HCT116 (cell line): ENCODE data around the gene BTBD9. TPM values are rescaled to one million over a fixed set of nuclear protein-coding genes. Genes with fewer than 3 reads are reported as not detected.

Experiments used
- ATAC-seq: fragments of 200-7000 bp; cut with Tn5 transposase; 2 replicates; pipeline ENCODE4 v1.9.1; 2020; ENCODE audit warnings: mild to moderate bottlenecking, moderate library complexity
- BruUV-seq: library from RNA; stranded (reverse); fragments of 400-500 nt; replicated peaks from 2 replicates; lab custom pipeline; 2021; lab: Mats Ljungman, UMichigan
- CTCF ChIA-PET: fragments of 300-600 bp; sonication (Branson Sonifier 250); formaldehyde crosslinking; loops from one replicate; lab custom pipeline; 2021; ENCODE audit warnings: antibody characterized with exemption; lab: Charles Lee
- POLR2A ChIA-PET: fragments of 300-600, 350-600 bp; sonication (Branson Sonifier 250); formaldehyde crosslinking; loops from one replicate; lab custom pipeline; 2021; ENCODE audit warnings: antibody characterized with exemption; lab: Charles Lee
- RAD21 ChIA-PET, 2 experiments: fragments of 300-600 bp; sonication (Branson Sonifier 250); formaldehyde crosslinking; loops; one replicate each; lab custom pipeline; 2023; ENCODE audit warnings: low total read pairs in 2 of 2; ENCODE audit not compliant: uncharacterized antibody in 2 of 2, unreplicated experiment in 2 of 2, low non-redundant PET in 1 of 2; lab: Charles Lee
- DNase-seq: peaks from one replicate; pipeline ENCODE4 v3.0.0-alpha.2; 2010; ENCODE audit warnings: low read depth, low spot score
- H2AFZ ChIP-seq: fragments of 200-600 bp; shearing (Covaris generic), sonication (generic); 2 replicates; pipeline ENCODE4 v1.6.1; 2017; ENCODE audit warnings: low read depth, mixed run types, mixed read lengths, antibody characterized with exemption, low read length; ENCODE audit not compliant: poor library complexity, severe bottlenecking
- H3K27ac ChIP-seq: 2 replicates; pipeline ENCODE4 v1.5.1; 2012; ENCODE audit warnings: low read depth, low read length
- H3K27me3 ChIP-seq: fragments of 200-600 bp; sonication (generic); 2 replicates; pipeline ENCODE4 v1.6.1; 2016; ENCODE audit warnings: mixed run types, low read length, mixed read lengths; ENCODE audit not compliant: insufficient read depth
- H3K36me3 ChIP-seq, 2 experiments: fragments of 200-500 bp in 1 of 2; fragments of 200-600 bp in 1 of 2; sonication (Bioruptor generic) in 1 of 2; sonication (generic) in 1 of 2; 2 replicates each; pipeline versions ENCODE4 v1.5.1 to v1.6.1; 2014 to 2016; ENCODE audit warnings: low read length in 2 of 2, inconsistent platforms in 1 of 2, mixed read lengths in 1 of 2, mixed run types in 1 of 2; ENCODE audit not compliant: insufficient read depth in 2 of 2, control insufficient read depth in 1 of 2
- H3K4me1 ChIP-seq, 2 experiments: fragments of 200-600 bp in 1 of 2; sonication (generic) in 1 of 2; 2 replicates each; pipeline versions ENCODE4 v1.5.1 to v1.6.1; 2012 to 2017; ENCODE audit warnings: low read length in 2 of 2, inconsistent platforms in 1 of 2, mild to moderate bottlenecking in 1 of 2, mixed read lengths in 1 of 2, mixed run types in 1 of 2, moderate library complexity in 1 of 2; ENCODE audit not compliant: insufficient read depth in 2 of 2, control insufficient read depth in 1 of 2
- H3K4me2 ChIP-seq: fragments of 200-600 bp; sonication (generic); 2 replicates; pipeline ENCODE4 v1.6.1; 2017; ENCODE audit warnings: mixed run types, low read length, mixed read lengths
- H3K4me3 ChIP-seq, 2 experiments: fragments of 200-600 bp in 1 of 2; sonication (generic) in 1 of 2; replicated peaks in 1 of 2; 2 replicates each; pipeline ENCODE4 v1.5.1; 2011 to 2016; ENCODE audit warnings: low read length in 2 of 2, control low read depth in 1 of 2, low read depth in 1 of 2, mild to moderate bottlenecking in 1 of 2, mixed read lengths in 1 of 2, mixed run types in 1 of 2
- H3K79me2 ChIP-seq: fragments of 200-600 bp; sonication (generic); 2 replicates; pipeline ENCODE4 v1.6.1; 2017; ENCODE audit warnings: mild to moderate bottlenecking, mixed run types, low read length, moderate library complexity, mixed read lengths; ENCODE audit not compliant: insufficient read depth
- H3K9ac ChIP-seq: fragments of 200-600 bp; sonication (generic); 2 replicates; pipeline ENCODE4 v1.6.1; 2016; ENCODE audit warnings: low read length, mixed read lengths
- H3K9me2 ChIP-seq: fragments of 200-600 bp; sonication (generic), shearing (Covaris generic); 2 replicates; pipeline ENCODE4 v1.6.1; 2017; ENCODE audit warnings: mixed run types, mild to moderate bottlenecking, moderate library complexity; ENCODE audit not compliant: insufficient read depth
- H3K9me3 ChIP-seq, 2 experiments: fragments of 200-500 bp in 1 of 2; fragments of 200-600 bp in 1 of 2; sonication (Bioruptor generic) in 1 of 2; sonication (generic) in 1 of 2; 2 replicates each; pipeline ENCODE4 v1.6.1; 2014 to 2017; ENCODE audit warnings: low read length in 2 of 2, mixed read lengths in 2 of 2, inconsistent platforms in 1 of 2, low read depth in 1 of 2, mild to moderate bottlenecking in 1 of 2, mixed run types in 1 of 2, moderate library complexity in 1 of 2; ENCODE audit not compliant: control insufficient read depth in 1 of 2, insufficient read depth in 1 of 2
- H4K20me1 ChIP-seq: fragments of 200-600 bp; sonication (generic), shearing (Covaris generic); 2 replicates; pipeline ENCODE4 v1.6.1; 2017; ENCODE audit warnings: mixed run types, mild to moderate bottlenecking, moderate library complexity; ENCODE audit not compliant: insufficient read depth
- CBX3 ChIP-seq: IDR thresholded peaks from 2 replicates; pipeline ENCODE4 v1.6.1; 2012; ENCODE audit warnings: low read depth
- CEBPB ChIP-seq: IDR thresholded peaks from 2 replicates; pipeline ENCODE4 v1.6.1; 2012; ENCODE audit warnings: low read depth
- ELF1 ChIP-seq: IDR thresholded peaks from 2 replicates; pipeline ENCODE4 v1.6.1; 2012; ENCODE audit warnings: low read depth, borderline replicate concordance
- EZH2 ChIP-seq: fragments of 200-600 bp; sonication (generic); IDR thresholded peaks from 2 replicates; pipeline ENCODE4 v1.6.1; 2017; ENCODE audit warnings: antibody characterized with exemption, mixed run types
- FOSL1 ChIP-seq: IDR thresholded peaks from 2 replicates; pipeline ENCODE4 v1.6.1; 2012; ENCODE audit warnings: low read depth
- JUND ChIP-seq: IDR thresholded peaks from 2 replicates; pipeline ENCODE4 v1.6.1; 2012
- POLR2A ChIP-seq: IDR thresholded peaks from 2 replicates; pipeline ENCODE4 v1.7.0; 2011; ENCODE audit warnings: borderline replicate concordance; ENCODE audit not compliant: insufficient read depth, insufficient read length; ENCODE audit errors: extremely low read depth
- POLR2AphosphoS5 ChIP-seq: IDR thresholded peaks from 2 replicates; pipeline ENCODE4 v1.6.1; 2011; ENCODE audit warnings: mild to moderate bottlenecking, low read depth, low read length, moderate library complexity
- RAD21 ChIP-seq: IDR thresholded peaks from 2 replicates; pipeline ENCODE4 v1.6.1; 2012; ENCODE audit warnings: low read depth, mild to moderate bottlenecking
- SIN3A ChIP-seq: IDR thresholded peaks from 2 replicates; pipeline ENCODE4 v1.6.1; 2012; ENCODE audit warnings: low read depth
- SP1 ChIP-seq: IDR thresholded peaks from 2 replicates; pipeline ENCODE4 v1.6.1; 2012; ENCODE audit warnings: low read depth
- TCF7L2 ChIP-seq: IDR thresholded peaks from 2 replicates; pipeline ENCODE4 v1.7.0; 2011; ENCODE audit warnings: borderline replicate concordance, inconsistent platforms; ENCODE audit not compliant: insufficient read depth, insufficient read length; ENCODE audit errors: extremely low read depth
- YY1 ChIP-seq: IDR thresholded peaks from 2 replicates; pipeline ENCODE4 v1.6.1; 2011; ENCODE audit warnings: low read length, low read depth, moderate library complexity, mild to moderate bottlenecking; ENCODE audit not compliant: insufficient replicate concordance; ENCODE audit errors: extremely low read depth
- ZFX ChIP-seq: fragments of 450-650 bp; IDR thresholded peaks from 2 replicates; pipeline ENCODE4 v1.6.1; 2017
- intact Hi-C: fragments of 100-400 bp; cut with micrococcal nuclease; formaldehyde crosslinking; loops from 2 replicates; pipeline ENCODE4 v1.10.0; 2022
- total RNA-seq: library from RNA; stranded (reverse); gene quantifications from one replicate; pipeline ENCODE4 v1.2.1, GENCODE V29; 2021; ENCODE audit not compliant: unreplicated experiment
- TF ChIP-seq, protein P1 (sequence below), 3 experiments: fragments of 200-600 bp in 1 of 3; sonication (generic) in 1 of 3; IDR thresholded peaks in 2 of 3; conservative IDR thresholded peaks in 1 of 3; 2 replicates each; pipeline ENCODE4 v1.5.1; 2012 to 2017; ENCODE audit warnings: low read depth in 2 of 3, low read length in 2 of 3, antibody characterized with exemption in 1 of 3, borderline replicate concordance in 1 of 3, control low read depth in 1 of 3, mild to moderate bottlenecking in 1 of 3, mixed read lengths in 1 of 3, mixed run types in 1 of 3, moderate library complexity in 1 of 3; ENCODE audit not compliant: insufficient read depth in 1 of 3
- TF ChIP-seq, protein P2 (sequence below): IDR thresholded peaks from 2 replicates; pipeline ENCODE4 v1.6.1; 2011; ENCODE audit warnings: mild to moderate bottlenecking, low read length, moderate library complexity; ENCODE audit not compliant: insufficient replicate concordance; ENCODE audit errors: extremely low read depth

The BTBD9 gene
- total RNA-seq, 1 experiment from 2014 or later, result 10.9 TPM

DNA sequence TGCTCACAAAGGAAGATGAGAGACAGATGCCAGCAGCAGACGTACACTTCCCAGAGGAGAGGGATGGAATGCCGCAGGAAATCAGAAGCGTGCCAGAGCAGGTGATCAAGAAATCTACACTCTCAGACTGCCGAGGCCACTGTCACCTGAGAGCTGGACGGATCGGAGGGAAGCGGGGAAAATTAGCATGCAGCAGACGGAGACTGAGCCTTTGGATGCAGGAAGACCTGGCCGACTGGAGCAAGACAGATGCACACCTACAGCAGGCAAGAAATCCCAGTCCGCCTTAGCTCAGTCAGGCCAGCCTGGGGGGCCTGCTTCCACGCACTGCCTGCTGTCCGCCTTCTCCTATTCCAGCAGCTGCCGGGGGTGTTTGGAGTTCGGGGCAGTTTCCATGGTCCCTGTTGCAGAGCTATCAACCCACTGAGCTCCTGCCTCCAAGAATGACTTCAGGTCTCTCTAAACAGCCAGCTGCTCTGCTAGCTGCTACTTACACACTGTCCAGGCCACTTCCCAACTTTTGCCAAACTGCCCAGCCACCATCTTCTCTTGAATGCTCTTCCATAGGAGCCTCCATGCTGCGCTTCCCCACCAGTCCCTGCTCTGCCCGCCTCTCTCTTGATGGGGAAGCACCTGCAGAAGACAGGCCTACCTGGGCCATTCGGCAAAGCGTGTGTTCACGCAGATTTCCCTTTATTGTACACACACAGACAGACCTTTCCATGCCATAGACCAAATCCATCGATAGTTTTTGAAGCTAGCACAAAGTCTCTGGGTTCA is 451.7 kb downstream of the BTBD9 start:
- no peak overlapping the region for H3K9ac ChIP-seq
- no peaks in the 10 kb centered on the region for H3K9me3 ChIP-seq
- POLR2A ChIA-PET, result no interaction called here
- H3K4me1 ChIP-seq, result no peaks in the 10 kb centered on the region
- no TSS peak for BruUV-seq
- H3K27ac ChIP-seq, result no peak overlapping the region
- intact Hi-C loops, result no loop called here
- no peaks in the 10 kb centered on the region for H3K36me3 ChIP-seq
- no peak for DNase-seq
- TF ChIP-seq POLR2AphosphoS5 (no peak), RAD21 (no peak), CEBPB (no peak), SP1 (no peak), JUND (no peak), FOSL1 (no peak), TCF7L2 (no peak), POLR2A (no peak)
- TF ChIP-seq, all 23 proteins: peak for 0
- H3K4me2 ChIP-seq, result no peak overlapping the region
- H3K79me2 ChIP-seq, result no peaks in the 10 kb centered on the region
- no peaks in the 10 kb centered on the region for H4K20me1 ChIP-seq
- CTCF ChIA-PET, result no interaction called here
- RAD21 ChIA-PET, result no interaction called here
- no peak overlapping the region for H3K4me3 ChIP-seq
- no peak for ATAC-seq
- no peaks in the 10 kb centered on the region for H3K27me3 ChIP-seq
- no peaks in the 10 kb centered on the region for H3K9me2 ChIP-seq
- no peak overlapping the region for H2AFZ ChIP-seq

DNA sequence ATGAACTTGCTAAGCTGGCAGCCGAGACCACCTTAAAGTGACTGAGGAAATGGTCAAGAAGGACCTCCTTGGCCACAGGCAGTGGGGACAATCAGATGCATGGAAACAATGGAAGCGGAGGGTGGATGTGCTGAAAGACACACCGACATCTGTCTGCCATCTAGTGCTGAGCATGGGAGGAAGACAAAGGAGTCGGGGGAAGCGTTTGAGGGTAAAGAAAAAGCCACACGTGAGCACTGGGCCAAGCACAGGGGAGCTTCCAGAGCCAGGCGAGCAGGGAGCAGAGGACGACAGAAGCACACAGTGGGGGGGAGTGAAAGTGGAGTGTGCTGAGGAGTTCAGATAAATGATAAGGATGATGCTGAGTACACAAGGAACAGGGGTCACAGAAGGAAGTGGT is 452.4 kb downstream of the BTBD9 start:
- no peaks in the 10 kb centered on the region for H3K27me3 ChIP-seq
- POLR2A ChIA-PET, result no interaction called here
- ATAC-seq (no peak), DNase-seq (no peak)
- no peak overlapping the region for H3K4me3 ChIP-seq
- H3K79me2 ChIP-seq, result no peaks in the 10 kb centered on the region
- BruUV-seq, result no TSS peak
- H3K9me3 ChIP-seq, result no peaks in the 10 kb centered on the region
- H3K4me2 ChIP-seq, result no peak overlapping the region
- H3K9me2 ChIP-seq, result no peaks in the 10 kb centered on the region
- intact Hi-C loops, result no loop called here
- no peaks in the 10 kb centered on the region for H3K36me3 ChIP-seq
- CTCF ChIA-PET, result no interaction called here
- H3K4me1 ChIP-seq, result no peaks in the 10 kb centered on the region
- H2AFZ ChIP-seq, result no peak overlapping the region
- H4K20me1 ChIP-seq, result no peaks in the 10 kb centered on the region
- H3K9ac ChIP-seq, result no peak overlapping the region
- RAD21 ChIA-PET, result no interaction called here
- H3K27ac ChIP-seq, result no peak overlapping the region
- TF ChIP-seq ELF1 (no peak), SP1 (no peak), SIN3A (no peak), FOSL1 (no peak), POLR2AphosphoS5 (no peak), RAD21 (no peak), JUND (no peak), EZH2 (no peak), ZFX (no peak), YY1 (no peak), POLR2A (no peak), CEBPB (no peak), CBX3 (no peak)
- TF ChIP-seq, protein P1, sequence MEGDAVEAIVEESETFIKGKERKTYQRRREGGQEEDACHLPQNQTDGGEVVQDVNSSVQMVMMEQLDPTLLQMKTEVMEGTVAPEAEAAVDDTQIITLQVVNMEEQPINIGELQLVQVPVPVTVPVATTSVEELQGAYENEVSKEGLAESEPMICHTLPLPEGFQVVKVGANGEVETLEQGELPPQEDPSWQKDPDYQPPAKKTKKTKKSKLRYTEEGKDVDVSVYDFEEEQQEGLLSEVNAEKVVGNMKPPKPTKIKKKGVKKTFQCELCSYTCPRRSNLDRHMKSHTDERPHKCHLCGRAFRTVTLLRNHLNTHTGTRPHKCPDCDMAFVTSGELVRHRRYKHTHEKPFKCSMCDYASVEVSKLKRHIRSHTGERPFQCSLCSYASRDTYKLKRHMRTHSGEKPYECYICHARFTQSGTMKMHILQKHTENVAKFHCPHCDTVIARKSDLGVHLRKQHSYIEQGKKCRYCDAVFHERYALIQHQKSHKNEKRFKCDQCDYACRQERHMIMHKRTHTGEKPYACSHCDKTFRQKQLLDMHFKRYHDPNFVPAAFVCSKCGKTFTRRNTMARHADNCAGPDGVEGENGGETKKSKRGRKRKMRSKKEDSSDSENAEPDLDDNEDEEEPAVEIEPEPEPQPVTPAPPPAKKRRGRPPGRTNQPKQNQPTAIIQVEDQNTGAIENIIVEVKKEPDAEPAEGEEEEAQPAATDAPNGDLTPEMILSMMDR (IDR thresholded peaks at IDR 0.05 in 2 of 3, conservative IDR thresholded peaks at IDR 0.05 in 1 of 3; ENCODE audit: borderline replicate concordance in 1 of 3, insufficient read depth in 1 of 3, low read depth in 2 of 3, low read length in 2 of 3), result no peak
- TF ChIP-seq, protein P2, sequence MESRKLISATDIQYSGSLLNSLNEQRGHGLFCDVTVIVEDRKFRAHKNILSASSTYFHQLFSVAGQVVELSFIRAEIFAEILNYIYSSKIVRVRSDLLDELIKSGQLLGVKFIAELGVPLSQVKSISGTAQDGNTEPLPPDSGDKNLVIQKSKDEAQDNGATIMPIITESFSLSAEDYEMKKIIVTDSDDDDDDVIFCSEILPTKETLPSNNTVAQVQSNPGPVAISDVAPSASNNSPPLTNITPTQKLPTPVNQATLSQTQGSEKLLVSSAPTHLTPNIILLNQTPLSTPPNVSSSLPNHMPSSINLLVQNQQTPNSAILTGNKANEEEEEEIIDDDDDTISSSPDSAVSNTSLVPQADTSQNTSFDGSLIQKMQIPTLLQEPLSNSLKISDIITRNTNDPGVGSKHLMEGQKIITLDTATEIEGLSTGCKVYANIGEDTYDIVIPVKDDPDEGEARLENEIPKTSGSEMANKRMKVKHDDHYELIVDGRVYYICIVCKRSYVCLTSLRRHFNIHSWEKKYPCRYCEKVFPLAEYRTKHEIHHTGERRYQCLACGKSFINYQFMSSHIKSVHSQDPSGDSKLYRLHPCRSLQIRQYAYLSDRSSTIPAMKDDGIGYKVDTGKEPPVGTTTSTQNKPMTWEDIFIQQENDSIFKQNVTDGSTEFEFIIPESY, result no peak
